GM19328 (cell line): ENCODE measurements around the gene EHMT1.

Experiments used
- ATAC-seq: cut with Tn5 transposase; IDR thresholded peaks from one replicate; pipeline ENCODE4 v1.9.1; 2021; ENCODE audit warnings: mild to moderate bottlenecking, moderate library complexity; ENCODE audit not compliant: unreplicated experiment

The EHMT1 gene

DNA sequence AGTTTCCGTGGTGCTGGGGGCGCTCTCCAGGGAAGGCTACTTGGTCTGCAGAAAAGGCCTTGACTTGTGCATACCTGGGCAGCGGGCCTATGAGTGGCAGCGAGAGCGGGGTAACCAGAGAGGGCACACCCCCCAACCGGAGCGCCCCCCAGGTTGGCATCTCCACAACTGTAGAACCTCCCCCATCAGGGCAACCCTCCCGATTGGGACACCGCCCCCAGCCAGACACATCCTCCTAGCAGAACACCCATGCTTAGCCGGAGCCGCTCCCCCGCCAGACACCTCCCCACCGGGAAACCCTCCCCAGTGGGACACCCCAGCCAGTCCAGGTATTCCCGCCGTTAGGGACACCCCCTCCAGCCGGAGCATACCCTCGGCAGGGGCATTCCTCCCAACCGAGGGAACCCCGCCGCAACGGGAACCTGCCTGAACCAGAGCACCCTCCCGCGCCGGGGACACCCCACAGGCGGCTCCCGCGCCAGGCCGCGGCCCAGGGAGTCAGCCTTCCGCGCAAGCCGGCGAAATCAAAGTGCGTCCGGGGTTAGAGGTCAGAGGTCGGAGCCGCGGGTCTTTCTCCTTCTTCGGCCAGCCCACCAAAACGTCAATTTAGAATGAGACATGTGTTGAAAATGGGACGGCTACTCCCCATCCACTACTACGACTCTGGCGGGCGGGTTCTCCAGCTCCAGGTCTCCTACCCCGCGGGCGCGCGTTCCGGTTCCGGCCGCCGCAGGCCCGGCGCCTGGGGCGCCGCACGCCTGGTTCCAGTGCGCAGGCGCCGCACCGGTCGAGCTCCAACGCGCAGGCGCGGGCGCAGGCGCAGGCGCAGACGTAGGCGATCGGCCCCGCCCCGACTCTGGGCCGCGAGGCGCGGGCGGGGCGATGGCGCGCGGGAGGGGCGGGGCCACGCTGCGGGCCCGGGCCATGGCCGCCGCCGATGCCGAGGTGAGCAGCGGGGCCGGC is at the start of gene EHMT1:
EHMT1 (plus strand) TSS at position 901 of the 963 bp plus-strand sequence; CDS start at position 925, 24 bp downstream.
- ATAC-seq, result peak; percentile 72

DNA sequence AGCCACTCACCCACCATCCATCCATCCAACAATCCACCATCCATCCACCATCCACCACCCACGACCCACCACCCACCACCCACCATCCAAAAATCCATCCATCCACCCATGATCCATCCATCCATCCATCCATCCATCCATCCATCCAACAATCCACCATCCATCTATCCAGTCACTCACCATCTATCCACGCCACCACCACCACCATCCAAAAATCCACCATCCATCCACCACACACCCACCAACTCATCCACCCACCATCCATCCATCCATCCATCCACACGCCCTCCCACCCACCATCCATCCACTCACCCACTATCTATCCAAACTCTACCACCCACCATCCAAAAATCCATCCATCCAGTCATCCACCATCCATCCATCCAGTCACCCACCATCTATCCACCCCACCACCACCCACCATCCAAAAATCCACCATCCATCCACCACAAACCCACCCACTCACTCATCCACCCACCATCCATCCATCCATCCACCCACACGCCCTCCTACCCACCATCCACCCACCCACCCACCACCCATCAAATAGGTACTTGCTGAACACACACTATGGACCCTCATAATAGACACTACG is 49.1 kb upstream of the EHMT1 start:
- ATAC-seq, result no peak

DNA sequence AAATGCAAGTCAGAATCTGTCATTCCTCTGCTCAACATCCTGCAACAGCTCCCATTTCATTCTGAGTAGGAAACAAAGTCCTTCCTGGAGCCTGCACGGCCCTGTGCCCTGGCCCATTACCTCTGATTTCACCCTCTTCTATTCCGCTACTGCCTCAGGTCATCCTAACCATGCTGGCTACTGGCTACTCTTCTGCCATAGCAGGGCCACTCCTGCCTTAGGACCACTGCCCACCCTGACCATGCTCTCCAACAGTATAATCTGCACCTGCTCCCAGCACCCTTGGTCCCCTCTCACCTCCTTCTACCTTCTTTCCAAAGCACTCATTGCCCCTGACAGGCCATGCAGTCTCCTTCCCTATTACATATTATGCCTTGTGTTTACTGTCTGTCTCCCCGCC is 48.2 kb upstream of the EHMT1 start:
- no peak for ATAC-seq

DNA sequence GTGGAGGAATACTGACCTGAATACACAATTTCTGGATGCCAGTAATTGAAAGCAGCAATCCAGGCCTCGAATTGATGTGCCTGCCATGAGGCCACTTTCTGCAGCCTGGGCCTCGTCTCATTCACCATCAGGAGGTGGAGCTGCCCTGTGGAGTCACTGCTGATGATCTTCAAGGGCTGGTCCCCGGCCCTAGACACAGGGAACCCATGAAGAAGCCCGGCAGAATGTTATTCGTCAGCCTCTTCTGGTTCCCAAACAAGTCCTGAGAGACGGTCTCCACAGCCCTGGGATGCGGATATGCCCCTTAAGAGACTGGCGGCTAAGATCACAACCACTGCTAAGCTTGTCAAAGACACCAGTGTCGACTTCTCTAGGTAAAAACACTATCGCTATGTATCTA is 44.6 kb upstream of the EHMT1 start:
- no peak for ATAC-seq

DNA sequence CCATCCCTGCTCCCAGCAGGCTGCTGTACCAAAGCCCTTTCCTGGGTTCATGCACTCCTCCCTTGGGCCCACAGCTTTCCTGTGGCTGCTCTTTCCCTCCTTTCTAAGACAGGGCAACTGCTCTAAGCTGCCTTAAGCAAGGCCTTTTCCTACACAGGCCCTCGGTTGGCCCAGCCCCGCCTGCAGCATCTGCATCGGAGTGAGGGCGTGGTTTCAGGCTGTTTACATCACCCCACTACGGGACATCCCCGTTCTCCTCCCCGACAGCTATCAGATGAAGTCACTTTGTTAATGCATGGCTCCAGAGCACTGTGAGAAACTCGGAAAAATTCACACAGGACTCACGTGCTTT is 43.5 kb upstream of the EHMT1 start:
- ATAC-seq, result no peak

DNA sequence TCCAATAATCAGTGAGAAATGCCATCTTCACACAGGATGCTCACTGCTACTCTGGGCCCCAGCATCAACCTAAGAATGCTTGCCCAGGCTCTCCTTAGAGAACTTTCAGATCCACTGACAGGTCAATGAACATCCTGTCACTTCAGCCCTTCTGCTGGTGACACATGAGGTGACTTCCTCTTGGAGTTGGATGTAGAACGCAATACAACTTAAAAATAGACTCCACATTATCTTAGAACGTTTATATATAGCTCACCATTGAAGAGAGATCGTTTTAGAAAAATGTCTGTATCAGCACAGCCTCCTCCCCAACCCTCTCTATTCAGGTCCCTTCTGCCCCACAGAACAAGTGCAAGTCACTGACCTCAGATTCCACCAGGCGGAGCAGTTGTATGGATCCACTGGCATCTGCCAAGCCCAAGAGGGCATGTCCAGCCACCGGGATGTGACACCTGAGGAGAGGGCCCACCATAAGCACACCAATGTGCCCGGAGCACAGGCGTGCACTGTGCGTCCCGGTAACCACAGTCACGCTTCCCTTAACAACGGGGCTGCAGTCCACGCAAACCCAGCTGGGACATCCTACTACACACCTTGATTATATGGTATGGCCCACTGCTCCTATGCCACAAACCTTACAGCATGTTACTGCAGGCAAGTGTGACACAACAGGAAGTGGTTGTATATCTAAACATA is 42.9 kb upstream of the EHMT1 start:
- ATAC-seq, result no peak

- peak; percentile 79 for ATAC-seq
Measured at GRCh38 chr9:137578518-137579258, 40.1 kb upstream of the EHMT1 start, which contains the start of gene DPH7. DPH7 (minus strand) TSS chr9:137578925; CDS start chr9:137578777, 148 bp downstream.

GRCh38 chr9:137579259-137579604 is 39.6 kb upstream of the EHMT1 start:
- ATAC-seq, result no peak

GRCh38 chr9:137580209-137580953 is 38.4 kb upstream of the EHMT1 start:
- no peak for ATAC-seq

GRCh38 chr9:137580954-137581322 is 37.9 kb upstream of the EHMT1 start:
- ATAC-seq, result no peak

GRCh38 chr9:137581361-137582285 is 37.2 kb upstream of the EHMT1 start:
- ATAC-seq, result no peak

- no peak for ATAC-seq
Measured at GRCh38 chr9:137582286-137582860, 36.4 kb upstream of the EHMT1 start.

DNA sequence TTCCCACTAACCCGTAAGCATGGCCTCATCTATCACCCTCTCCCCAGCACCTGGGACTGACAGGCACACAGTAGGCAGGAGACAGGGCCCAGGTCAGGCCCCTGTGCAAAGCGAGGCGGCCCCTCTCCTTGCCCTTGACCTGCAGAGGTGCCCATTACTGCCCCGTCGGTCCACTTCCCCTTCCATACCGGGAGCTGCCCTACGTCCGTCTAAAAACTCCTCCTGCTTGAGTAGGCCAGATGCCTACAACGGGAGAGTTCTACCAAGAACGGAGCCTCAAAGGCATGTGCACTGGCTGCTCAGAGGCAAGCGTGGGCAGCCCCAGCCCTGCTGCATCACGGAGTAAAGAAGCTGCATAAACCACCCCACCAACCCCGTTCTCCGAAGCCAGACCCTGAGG is 35.5 kb upstream of the EHMT1 start:
- ATAC-seq, result no peak

- ATAC-seq, result no peak
Measured at GRCh38 chr9:137583957-137584356, 34.8 kb upstream of the EHMT1 start.

GRCh38 chr9:137586854-137587253 is 32.0 kb upstream of the EHMT1 start:
- no peak for ATAC-seq

DNA sequence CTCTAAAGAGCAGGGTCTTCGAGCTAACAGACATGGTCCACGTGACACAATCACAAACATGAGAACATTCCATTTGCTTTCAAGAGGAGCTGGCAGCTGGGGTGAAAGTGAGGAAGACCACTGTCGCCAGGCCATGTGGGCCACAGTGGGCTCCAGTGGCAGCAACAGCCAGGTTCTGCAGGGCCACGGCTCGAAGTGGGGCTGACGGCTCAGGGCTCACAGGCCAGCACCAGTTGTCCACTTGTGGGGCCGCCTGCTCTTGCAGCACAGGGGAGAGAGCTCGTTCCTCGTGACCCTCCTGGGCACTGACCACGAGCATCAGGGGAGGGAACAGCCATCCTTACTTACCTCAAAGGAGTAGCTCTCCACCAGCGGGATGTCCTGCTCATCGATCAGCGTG is 30.5 kb upstream of the EHMT1 start:
- ATAC-seq, result no peak

DNA sequence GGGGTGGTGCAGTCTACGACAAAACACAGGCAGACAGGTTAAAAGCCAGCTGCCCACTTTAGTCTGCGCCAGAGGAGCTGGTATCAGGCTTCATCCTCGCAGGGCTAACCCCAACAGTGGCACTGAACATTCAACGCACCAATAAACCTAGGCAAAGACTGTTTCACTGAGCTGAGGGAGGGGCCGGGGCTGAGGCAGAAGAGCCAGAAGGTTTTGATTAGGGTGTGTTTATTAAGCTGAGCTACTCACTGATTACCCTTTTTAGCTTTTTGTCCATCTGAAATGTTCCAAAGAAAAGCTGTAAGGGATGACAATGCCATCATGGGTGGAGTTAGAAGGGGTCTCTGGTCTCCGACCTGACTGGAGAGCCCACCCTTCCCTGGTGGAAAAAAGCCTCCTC is 29.9 kb upstream of the EHMT1 start:
- ATAC-seq, result no peak

GRCh38 chr9:137589441-137590122 is 29.2 kb upstream of the EHMT1 start:
- peak; percentile 18 for ATAC-seq

DNA sequence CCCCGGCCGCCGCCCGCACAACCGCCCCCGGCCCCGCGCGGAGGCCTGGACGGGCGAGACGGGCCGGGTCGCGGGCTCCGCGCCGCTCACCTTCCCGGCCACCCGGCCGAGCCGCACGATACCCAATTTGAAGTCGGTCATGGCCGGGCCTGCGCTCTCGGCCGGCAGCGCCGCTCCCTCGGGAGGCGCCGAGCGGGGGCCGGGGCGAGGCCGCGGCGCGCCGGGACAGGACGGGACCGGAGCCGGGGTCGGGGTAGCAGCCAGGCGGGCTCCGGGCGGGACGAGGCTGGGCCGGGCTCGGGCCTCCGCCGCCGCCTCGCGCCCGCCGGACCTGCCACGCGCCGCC is 28.7 kb upstream of the EHMT1 start:
- no peak for ATAC-seq
